Tibial nerve (tissue), 4 donors: ENCODE measurements around the gene RYK.

Experiments
- EP300 ChIP-seq, 2 donors: sonication (generic); formaldehyde crosslinking; IDR thresholded peaks; one replicate each; pipeline ENCODE4 v1.6.1; 2017; ENCODE audit warnings: antibody characterized with exemption in 2 of 2, mild to moderate bottlenecking in 1 of 2
- POLR2A ChIP-seq, 2 donors: fragments of 450-650 bp; IDR thresholded peaks; one replicate each; pipeline ENCODE4 v1.6.1; 2017; ENCODE audit warnings: antibody characterized with exemption in 2 of 2, mild to moderate bottlenecking in 2 of 2, moderate library complexity in 2 of 2
- TF ChIP-seq, protein P1 (sequence below), 5 experiments: fragments of 200-600 bp in 3 of 5; fragments of 450-650 bp in 2 of 5; sonication (generic) in 3 of 5; IDR thresholded peaks; one replicate each; pipeline ENCODE4 v1.5.1; 2016 to 2019; ENCODE audit warnings: antibody characterized with exemption in 5 of 5, mild to moderate bottlenecking in 3 of 5, moderate library complexity in 2 of 5

DNA sequence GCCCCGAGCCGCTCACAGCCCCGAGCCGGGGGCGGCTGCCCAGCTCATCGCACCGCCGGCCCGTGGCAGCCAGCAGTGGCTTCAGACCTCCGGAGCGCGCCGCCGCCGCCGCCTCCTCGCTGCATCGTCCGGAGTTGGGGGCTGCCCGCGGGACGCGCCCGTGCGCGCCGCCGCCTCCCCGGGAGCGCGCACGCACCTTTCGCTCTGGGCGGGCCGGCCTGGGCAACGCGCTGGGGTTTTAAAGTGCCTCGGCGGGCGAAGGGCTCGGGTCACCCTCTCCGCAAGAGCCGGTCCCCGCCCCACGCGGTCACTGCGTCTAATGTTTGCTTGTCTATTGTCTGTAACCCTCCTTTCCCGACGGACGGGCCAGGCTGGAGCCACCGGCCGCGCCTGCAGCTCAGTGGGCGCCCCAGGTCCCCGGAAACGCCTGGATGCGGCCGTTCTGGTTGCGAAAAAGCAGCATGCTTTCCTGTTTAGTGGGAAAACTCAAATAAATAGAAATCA, at the start of gene RYK:
- TF ChIP-seq EP300 (IDR thresholded peaks at IDR 0.05) (peak in 1 of 2 donors; percentile 75), POLR2A (IDR thresholded peaks at IDR 0.05) (peak; percentile 45 to 75)
- TF ChIP-seq, protein P1, sequence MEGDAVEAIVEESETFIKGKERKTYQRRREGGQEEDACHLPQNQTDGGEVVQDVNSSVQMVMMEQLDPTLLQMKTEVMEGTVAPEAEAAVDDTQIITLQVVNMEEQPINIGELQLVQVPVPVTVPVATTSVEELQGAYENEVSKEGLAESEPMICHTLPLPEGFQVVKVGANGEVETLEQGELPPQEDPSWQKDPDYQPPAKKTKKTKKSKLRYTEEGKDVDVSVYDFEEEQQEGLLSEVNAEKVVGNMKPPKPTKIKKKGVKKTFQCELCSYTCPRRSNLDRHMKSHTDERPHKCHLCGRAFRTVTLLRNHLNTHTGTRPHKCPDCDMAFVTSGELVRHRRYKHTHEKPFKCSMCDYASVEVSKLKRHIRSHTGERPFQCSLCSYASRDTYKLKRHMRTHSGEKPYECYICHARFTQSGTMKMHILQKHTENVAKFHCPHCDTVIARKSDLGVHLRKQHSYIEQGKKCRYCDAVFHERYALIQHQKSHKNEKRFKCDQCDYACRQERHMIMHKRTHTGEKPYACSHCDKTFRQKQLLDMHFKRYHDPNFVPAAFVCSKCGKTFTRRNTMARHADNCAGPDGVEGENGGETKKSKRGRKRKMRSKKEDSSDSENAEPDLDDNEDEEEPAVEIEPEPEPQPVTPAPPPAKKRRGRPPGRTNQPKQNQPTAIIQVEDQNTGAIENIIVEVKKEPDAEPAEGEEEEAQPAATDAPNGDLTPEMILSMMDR (IDR thresholded peaks at IDR 0.05): peak in 1 of 5 experiments; percentile 39
